Measurements from ENCODE around the gene BANK1. TPM values are rescaled to one million over a fixed set of nuclear protein-coding genes. Genes with fewer than 3 reads are reported as not detected.

The BANK1 gene
- total RNA-seq, 1 experiment from 2014 or later, result 1.1 TPM

- H3K4me3 Mint-ChIP-seq, result no peak overlapping the region
- H3K4ac ChIP-seq (ENCODE audit: low read depth, low read length), result no peak overlapping the region
These were observed 2.9 kb downstream of the BANK1 start for GRCh38 chr4:101793397-101793796.

More at GRCh38 chr4:101793397-101793796, 2.9 kb downstream of the BANK1 start:
- peaks cover 0 to under 1% of the 10 kb centered on the region in 2 experiments; a peak in 1 of 5 replicates for H3K9me3 Mint-ChIP-seq
- Histone ChIP-seq H3K9me3 (ENCODE audit: control insufficient read depth, low read depth, low read length) (no peaks in the 10 kb centered on the region), H2AFZ (ENCODE audit: low read length) (no peak overlapping the region), H3K18ac (ENCODE audit: insufficient read length, low read depth, low read length) (no peak overlapping the region), H2BK20ac (ENCODE audit: low read depth, low read length, poor library complexity, severe bottlenecking) (no peak overlapping the region), H3K79me2 (ENCODE audit: insufficient read depth, low read length) (no peaks in the 10 kb centered on the region), H4K20me1 (ENCODE audit: control insufficient read depth, insufficient read depth, insufficient read length) (no peaks in the 10 kb centered on the region), H3K14ac (ENCODE audit: insufficient read depth, low read length) (no peak overlapping the region), H2BK5ac (ENCODE audit: insufficient read length, low read length) (no peak overlapping the region), H2BK120ac (ENCODE audit: low read depth, low read length, poor library complexity, severe bottlenecking) (no peak overlapping the region), H2BK12ac (ENCODE audit: insufficient read length, low read depth, low read length) (no peak overlapping the region), H3K23me2 (ENCODE audit: insufficient read length, low read depth, low read length, poor library complexity, severe bottlenecking) (peaks cover 4% of the 10 kb centered on the region), H3K27me3 (ENCODE audit: insufficient read depth, low read length) (no peaks in the 10 kb centered on the region), H4K5ac (ENCODE audit: insufficient read length, low read depth, low read length) (no peak overlapping the region), H4K8ac (replicated peaks; ENCODE audit: insufficient read length, low read depth, low read length) (no peak overlapping the region), H3T11ph (ENCODE audit: low read length) (no peak overlapping the region), H3K27ac (ENCODE audit: insufficient read length, low read depth, low read length) (no peak overlapping the region), H2AK5ac (ENCODE audit: insufficient read length, low read length) (no peak overlapping the region), H4K91ac (ENCODE audit: insufficient read length, low read depth, low read length) (no peak overlapping the region), H3K79me1 (ENCODE audit: insufficient read depth, low read depth, low read length, poor library complexity, severe bottlenecking) (no peaks in the 10 kb centered on the region), H3K9ac (ENCODE audit: extremely low read depth, insufficient read length, low read length) (no peak overlapping the region), H3K4me1 (ENCODE audit: insufficient read depth, low read length) (no peaks in the 10 kb centered on the region), H2BK15ac (ENCODE audit: low read depth, low read length) (no peak overlapping the region), H3K4me2 (ENCODE audit: insufficient read depth, insufficient read length, low read length) (no peak overlapping the region), H3K56ac (ENCODE audit: insufficient read length, low read depth, low read length) (no peak overlapping the region), H3K23ac (ENCODE audit: insufficient read length, low read depth, low read length) (no peak overlapping the region)
- H3K4me1 Mint-ChIP-seq, result peaks cover 3 to 13% of the 10 kb centered on the region in 2 experiments
- H3K27ac Mint-ChIP-seq, result no peak overlapping the region
- H3K27me3 Mint-ChIP-seq (ENCODE audit: low read depth), result 0 out of 2 replicates have a peak, but pooled peaks cover 2% of the 10 kb centered on the region
- no peaks in the 10 kb centered on the region; a peak in 1 of 7 replicates for H3K36me3 Mint-ChIP-seq (ENCODE audit: insufficient read depth in 1 of 3, low read depth in 3 of 3)
- TF ChIP-seq, protein P1, sequence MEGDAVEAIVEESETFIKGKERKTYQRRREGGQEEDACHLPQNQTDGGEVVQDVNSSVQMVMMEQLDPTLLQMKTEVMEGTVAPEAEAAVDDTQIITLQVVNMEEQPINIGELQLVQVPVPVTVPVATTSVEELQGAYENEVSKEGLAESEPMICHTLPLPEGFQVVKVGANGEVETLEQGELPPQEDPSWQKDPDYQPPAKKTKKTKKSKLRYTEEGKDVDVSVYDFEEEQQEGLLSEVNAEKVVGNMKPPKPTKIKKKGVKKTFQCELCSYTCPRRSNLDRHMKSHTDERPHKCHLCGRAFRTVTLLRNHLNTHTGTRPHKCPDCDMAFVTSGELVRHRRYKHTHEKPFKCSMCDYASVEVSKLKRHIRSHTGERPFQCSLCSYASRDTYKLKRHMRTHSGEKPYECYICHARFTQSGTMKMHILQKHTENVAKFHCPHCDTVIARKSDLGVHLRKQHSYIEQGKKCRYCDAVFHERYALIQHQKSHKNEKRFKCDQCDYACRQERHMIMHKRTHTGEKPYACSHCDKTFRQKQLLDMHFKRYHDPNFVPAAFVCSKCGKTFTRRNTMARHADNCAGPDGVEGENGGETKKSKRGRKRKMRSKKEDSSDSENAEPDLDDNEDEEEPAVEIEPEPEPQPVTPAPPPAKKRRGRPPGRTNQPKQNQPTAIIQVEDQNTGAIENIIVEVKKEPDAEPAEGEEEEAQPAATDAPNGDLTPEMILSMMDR (conservative IDR thresholded peaks at IDR 0.05), result no peak
- no peak for DNase-seq

Measured in H9 (cell line).